ENCODE data around the gene AKR7A2.

DNA sequence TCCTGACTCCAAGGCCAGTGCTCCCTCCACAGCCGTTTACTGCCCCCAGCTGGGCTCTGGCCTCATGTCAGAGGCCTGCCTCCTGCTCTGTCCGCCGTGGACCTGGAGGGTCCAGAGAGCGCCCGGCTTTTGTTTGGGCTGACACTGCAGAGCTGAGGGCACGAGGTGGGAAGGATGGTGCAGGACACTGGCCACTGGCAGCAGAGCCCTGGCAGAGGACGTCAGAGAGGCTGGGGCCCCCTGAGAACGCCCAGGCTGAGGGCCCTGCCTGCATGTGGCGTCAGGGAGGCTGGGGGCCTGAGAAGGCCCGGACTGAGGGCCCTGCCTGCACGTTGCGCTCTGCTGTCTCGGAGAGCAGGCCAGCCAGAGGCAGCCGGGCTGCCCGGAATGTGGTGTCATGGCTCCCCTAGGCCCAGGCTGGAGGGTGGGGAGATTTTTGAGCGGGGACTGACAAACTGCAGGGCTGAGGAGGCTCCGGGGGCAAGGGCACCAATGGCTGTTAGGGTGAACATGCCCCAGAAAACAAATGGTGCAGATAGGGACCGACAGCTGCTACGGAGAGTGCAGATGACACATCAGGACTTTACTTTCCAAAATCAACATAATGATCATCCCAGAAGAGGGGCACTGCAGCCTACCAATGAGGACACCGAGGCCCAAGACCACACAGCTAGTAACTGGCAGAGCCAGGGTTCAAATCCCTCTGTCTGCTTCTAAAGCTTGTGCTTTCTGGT is 31.8 kb upstream of the AKR7A2 start:
- TF ChIP-seq, protein P1, sequence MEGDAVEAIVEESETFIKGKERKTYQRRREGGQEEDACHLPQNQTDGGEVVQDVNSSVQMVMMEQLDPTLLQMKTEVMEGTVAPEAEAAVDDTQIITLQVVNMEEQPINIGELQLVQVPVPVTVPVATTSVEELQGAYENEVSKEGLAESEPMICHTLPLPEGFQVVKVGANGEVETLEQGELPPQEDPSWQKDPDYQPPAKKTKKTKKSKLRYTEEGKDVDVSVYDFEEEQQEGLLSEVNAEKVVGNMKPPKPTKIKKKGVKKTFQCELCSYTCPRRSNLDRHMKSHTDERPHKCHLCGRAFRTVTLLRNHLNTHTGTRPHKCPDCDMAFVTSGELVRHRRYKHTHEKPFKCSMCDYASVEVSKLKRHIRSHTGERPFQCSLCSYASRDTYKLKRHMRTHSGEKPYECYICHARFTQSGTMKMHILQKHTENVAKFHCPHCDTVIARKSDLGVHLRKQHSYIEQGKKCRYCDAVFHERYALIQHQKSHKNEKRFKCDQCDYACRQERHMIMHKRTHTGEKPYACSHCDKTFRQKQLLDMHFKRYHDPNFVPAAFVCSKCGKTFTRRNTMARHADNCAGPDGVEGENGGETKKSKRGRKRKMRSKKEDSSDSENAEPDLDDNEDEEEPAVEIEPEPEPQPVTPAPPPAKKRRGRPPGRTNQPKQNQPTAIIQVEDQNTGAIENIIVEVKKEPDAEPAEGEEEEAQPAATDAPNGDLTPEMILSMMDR (IDR thresholded peaks at IDR 0.05): no peak
- TF ChIP-seq EP300 (IDR thresholded peaks at IDR 0.05): no peak

Data from tibial nerve (tissue), 4 donors.